ENCODE results near the gene MEG3. TPM values are rescaled to one million over a fixed set of nuclear protein-coding genes. Genes with fewer than 3 reads are reported as not detected.

The MEG3 gene
- total RNA-seq, 1 donor from 2014 or later, result not detected

- H3K27me3 Mint-ChIP-seq (ENCODE audit: low read depth), result peaks cover 8% of the 10 kb centered on the region
- DNase-seq (ENCODE audit: low spot score), result no peak
- H3K36me3 Mint-ChIP-seq (ENCODE audit: low read depth), result no peaks in the 10 kb centered on the region
- no peaks in the 10 kb centered on the region for H3K4me1 Mint-ChIP-seq (ENCODE audit: low read depth)
- no peak for TF ChIP-seq CTCF (IDR thresholded peaks at IDR 0.05)
- no peak overlapping the region for H3K4me3 Mint-ChIP-seq (ENCODE audit: unreplicated experiment)
- peaks cover 10% of the 10 kb centered on the region for H3K9me3 Mint-ChIP-seq (ENCODE audit: low read depth)
- H3K27ac Mint-ChIP-seq (ENCODE audit: unreplicated experiment), result no peak overlapping the region
Measured at GRCh38 chr14:100804138-100804537, 21.8 kb upstream of the MEG3 start.

- H3K27ac Mint-ChIP-seq (ENCODE audit: unreplicated experiment), result peak overlapping the region; percentile 22
- TF ChIP-seq CTCF (IDR thresholded peaks at IDR 0.05), result no peak
- H3K4me1 Mint-ChIP-seq (ENCODE audit: low read depth), result no peaks in the 10 kb centered on the region
- H3K9me3 Mint-ChIP-seq (ENCODE audit: low read depth), result peaks cover 16% of the 10 kb centered on the region
- DNase-seq (ENCODE audit: low spot score), result no peak
- H3K36me3 Mint-ChIP-seq (ENCODE audit: low read depth), result peaks cover 3% of the 10 kb centered on the region
- peaks cover 2% of the 10 kb centered on the region for H3K27me3 Mint-ChIP-seq (ENCODE audit: low read depth)
- no peak overlapping the region for H3K4me3 Mint-ChIP-seq (ENCODE audit: unreplicated experiment)
Measured at GRCh38 chr14:100804558-100805309, 21.2 kb upstream of the MEG3 start.

GRCh38 chr14:100806386-100806785 lies 19.5 kb upstream of the MEG3 start:
- Mint-ChIP-seq H3K36me3 (ENCODE audit: low read depth) (peaks cover 3% of the 10 kb centered on the region), H3K27ac (ENCODE audit: unreplicated experiment) (no peak overlapping the region), H3K9me3 (ENCODE audit: low read depth) (peaks cover 22% of the 10 kb centered on the region), H3K27me3 (ENCODE audit: low read depth) (no peaks in the 10 kb centered on the region), H3K4me1 (ENCODE audit: low read depth) (no peaks in the 10 kb centered on the region), H3K4me3 (ENCODE audit: unreplicated experiment) (no peak overlapping the region)
- no peak for DNase-seq (ENCODE audit: low spot score)
- TF ChIP-seq CTCF (IDR thresholded peaks at IDR 0.05), result no peak

- H3K36me3 Mint-ChIP-seq (ENCODE audit: low read depth), result peaks cover 3% of the 10 kb centered on the region
- TF ChIP-seq CTCF (IDR thresholded peaks at IDR 0.05), result no peak
- no peak for DNase-seq (ENCODE audit: low spot score)
- peaks cover 22% of the 10 kb centered on the region for H3K9me3 Mint-ChIP-seq (ENCODE audit: low read depth)
- H3K4me1 Mint-ChIP-seq (ENCODE audit: low read depth), result no peaks in the 10 kb centered on the region
- no peaks in the 10 kb centered on the region for H3K27me3 Mint-ChIP-seq (ENCODE audit: low read depth)
- H3K27ac Mint-ChIP-seq (ENCODE audit: unreplicated experiment), result no peak overlapping the region
- no peak overlapping the region for H3K4me3 Mint-ChIP-seq (ENCODE audit: unreplicated experiment)
Measured at GRCh38 chr14:100807496-100807895, 18.4 kb upstream of the MEG3 start.

GRCh38 chr14:100807979-100808734 lies 17.8 kb upstream of the MEG3 start:
- TF ChIP-seq CTCF (IDR thresholded peaks at IDR 0.05), result no peak
- no peaks in the 10 kb centered on the region for H3K4me1 Mint-ChIP-seq (ENCODE audit: low read depth)
- H3K27ac Mint-ChIP-seq (ENCODE audit: unreplicated experiment), result no peak overlapping the region
- H3K27me3 Mint-ChIP-seq (ENCODE audit: low read depth), result no peaks in the 10 kb centered on the region
- no peak overlapping the region for H3K4me3 Mint-ChIP-seq (ENCODE audit: unreplicated experiment)
- H3K36me3 Mint-ChIP-seq (ENCODE audit: low read depth), result peaks cover 3% of the 10 kb centered on the region
- DNase-seq (ENCODE audit: low spot score), result no peak
- peaks cover 22% of the 10 kb centered on the region for H3K9me3 Mint-ChIP-seq (ENCODE audit: low read depth)

Data from chondrocyte (in vitro differentiated cells).